HepG2 (cell line): ENCODE measurements around the gene ZNF101. TPM values are rescaled to one million over a fixed set of nuclear protein-coding genes. Genes with fewer than 3 reads are reported as not detected.

Experiments
- ATAC-seq: fragments of 200-7000 bp; cut with Tn5 transposase; 3 replicates; pipeline ENCODE4 v1.9.1; 2020; ENCODE audit warnings: mild to moderate bottlenecking, moderate library complexity
- BruUV-seq: library from RNA; stranded (reverse); fragments of 400-500 nt; replicated peaks from 2 replicates; lab custom pipeline; 2021; lab: Mats Ljungman, UMichigan
- CTCF ChIA-PET: fragments of 300-600 bp; formaldehyde crosslinking; extraction: SDS; loops from one replicate; lab custom pipeline; 2021; ENCODE audit warnings: low total read pairs, inconsistent platforms, low intra/inter-chr PET ratio; lab: Yijun Ruan, JAX
- POLR2A ChIA-PET: fragments of 350-600 bp; sonication (Branson Sonifier 250); formaldehyde crosslinking; loops from one replicate; lab custom pipeline; 2020; ENCODE audit warnings: antibody characterized with exemption, inconsistent platforms; lab: Yijun Ruan, JAX
- DNase-seq: peaks from one replicate; pipeline ENCODE4 v3.0.0-alpha.2; 2015; ENCODE audit warnings: low spot score
- FAIRE-seq: peaks from 3 replicates; lab custom pipeline; 2011; peaks lifted over from hg19 to GRCh38; lab: Jason Lieb, UNC
- H2AFZ ChIP-seq: one replicate; pipeline ENCODE4 v1.6.1; 2011; ENCODE audit warnings: low read length, inconsistent platforms
- H3K27ac ChIP-seq: fragments of 300-600 bp; 3 replicates; pipeline ENCODE4 v1.8.0; 2011; ENCODE audit warnings: mixed run types, mild to moderate bottlenecking, mixed read lengths, low read length, inconsistent platforms; ENCODE audit not compliant: insufficient read depth; ENCODE audit errors: extremely low read length
- H3K27me3 ChIP-seq, 2 experiments: fragments of 200-600 bp in 1 of 2; 2 replicates in 1 of 2; 3 replicates in 1 of 2; pipeline versions ENCODE4 v1.6.0 to v1.8.0; 2011; ENCODE audit warnings: low read length in 2 of 2, mild to moderate bottlenecking in 2 of 2, moderate library complexity in 2 of 2, inconsistent platforms in 1 of 2; ENCODE audit not compliant: insufficient read depth in 2 of 2, control insufficient read depth in 1 of 2
- H3K36me3 ChIP-seq, 2 experiments: fragments of 200-600 bp in 1 of 2; replicated peaks in 1 of 2; 2 replicates in 1 of 2; 3 replicates in 1 of 2; pipeline versions ENCODE4 v1.5.1 to v1.8.0; 2011; ENCODE audit warnings: low read length in 2 of 2, inconsistent platforms in 1 of 2; ENCODE audit not compliant: insufficient read depth in 2 of 2, control insufficient read depth in 1 of 2
- H3K4me1 ChIP-seq: 2 replicates; pipeline ENCODE4 v1.5.1; 2012; ENCODE audit warnings: low read length, inconsistent platforms; ENCODE audit not compliant: insufficient read depth
- H3K4me2 ChIP-seq: 2 replicates; pipeline ENCODE4 v1.6.0; 2011; ENCODE audit warnings: low read depth, low read length, inconsistent platforms
- H3K4me3 ChIP-seq, 3 experiments: fragments of 200-600 bp in 1 of 3; sonication (generic), shearing (Covaris generic) in 1 of 3; replicated peaks in 1 of 3; 2 replicates each; pipeline ENCODE4 v1.5.1; 2011 to 2016; ENCODE audit warnings: low read length in 3 of 3, inconsistent platforms in 2 of 3, low read depth in 2 of 3, mild to moderate bottlenecking in 2 of 3, control low read depth in 1 of 3, mixed read lengths in 1 of 3; ENCODE audit not compliant: insufficient read depth in 1 of 3
- H3K79me2 ChIP-seq: one replicate; pipeline ENCODE4 v1.6.1; 2011; ENCODE audit warnings: low read length, inconsistent platforms; ENCODE audit not compliant: insufficient read depth
- H3K9ac ChIP-seq: 2 replicates; pipeline ENCODE4 v1.6.0; 2011; ENCODE audit warnings: mild to moderate bottlenecking, low read depth, low read length, inconsistent platforms; ENCODE audit not compliant: insufficient read depth
- H3K9me3 ChIP-seq: 2 replicates; pipeline ENCODE4 v1.5.1; 2012; ENCODE audit warnings: mild to moderate bottlenecking, low read length
- H4K20me1 ChIP-seq: 2 replicates; pipeline ENCODE4 v1.6.0; 2011; ENCODE audit warnings: inconsistent platforms, mild to moderate bottlenecking, low read length, moderate library complexity; ENCODE audit not compliant: insufficient read depth
- ATRX ChIP-seq: sonication (generic); formaldehyde crosslinking; IDR thresholded peaks from 2 replicates; pipeline ENCODE4 v1.4.0; 2020; ENCODE audit warnings: missing genetic modification reagents, borderline replicate concordance
- DZIP1 ChIP-seq: sonication (generic); formaldehyde crosslinking; IDR thresholded peaks from 2 replicates; pipeline ENCODE4 v1.5.0; 2020; ENCODE audit warnings: mild to moderate bottlenecking, missing genetic modification reagents
- KLF11 ChIP-seq: IDR thresholded peaks from 2 replicates; pipeline ENCODE4 v1.6.1; 2016; ENCODE audit warnings: missing compliant biosample characterization
- NFYB ChIP-seq: sonication (generic); formaldehyde crosslinking; IDR thresholded peaks from 2 replicates; pipeline ENCODE4 v1.4.0; 2020; ENCODE audit warnings: missing genetic modification reagents
- PHF20 ChIP-seq: sonication (generic); formaldehyde crosslinking; IDR thresholded peaks from 2 replicates; pipeline ENCODE4 v1.5.0; 2020; ENCODE audit warnings: mild to moderate bottlenecking, missing genetic modification reagents
- RORA ChIP-seq: sonication (generic); formaldehyde crosslinking; IDR thresholded peaks from 2 replicates; pipeline ENCODE4 v1.5.0; 2020; ENCODE audit warnings: mild to moderate bottlenecking, missing genetic modification reagents, moderate library complexity
- RXRA ChIP-seq: sonication (generic); formaldehyde crosslinking; IDR thresholded peaks from 2 replicates; pipeline ENCODE4 v1.5.1; 2020; ENCODE audit warnings: missing genetic modification reagents
- TAF1 ChIP-seq: sonication (generic); formaldehyde crosslinking; IDR thresholded peaks from 2 replicates; pipeline ENCODE4 v1.4.0; 2020; ENCODE audit warnings: missing genetic modification reagents
- ZNF431 ChIP-seq: sonication (generic); formaldehyde crosslinking; IDR thresholded peaks from 2 replicates; pipeline ENCODE4 v1.9.0; 2022; ENCODE audit warnings: missing genetic modification reagents, low read depth, mild to moderate bottlenecking, borderline replicate concordance
- whole genome bisulfite sequencing: methylation state at CpG from one replicate; pipeline ENCODE4 v1.1.6; 2017; ENCODE audit warnings: low lambda C conversion rate; 5-methylcytosine and 5-hydroxymethylcytosine counted together
- in situ Hi-C: cut with HindIII; loops from 2 replicates; pipeline ENCODE4 v1.10.0; 2017; ENCODE audit warnings: low pct_unique_long_range_greater_than_20kb; ENCODE audit not compliant: extremely low pct_ligation_motif_present
- intact Hi-C: fragments of 100-400 bp; cut with micrococcal nuclease; formaldehyde crosslinking; loops from one replicate; pipeline ENCODE4 v1.10.0; 2022; ENCODE audit not compliant: unreplicated experiment
- polyA plus RNA-seq, 8 experiments: library from polyadenylated mRNA; depleted of rRNA in 3 of 8; stranded (reverse) in 7 of 8; unstranded in 1 of 8; fragments of >200 nt; fragmentation: Illumina TruSeq in 4 of 8; extraction: Trizol in 4 of 8; gene quantifications; 2 replicates each; pipeline versions ENCODE4 v1.2.1 to v1.2.3, GENCODE V29; 2011 to 2016; ENCODE audit warnings: low read depth in 4 of 8, missing spikeins in 1 of 8, mixed read lengths in 1 of 8; ENCODE audit not compliant: insufficient read depth in 1 of 8
- total RNA-seq, 5 experiments: library from RNA; depleted of rRNA; stranded (reverse); fragments of >200 nt; fragmentation: Illumina TruSeq; extraction: Trizol; gene quantifications; 2 replicates each; pipeline ENCODE4 v1.2.3, GENCODE V29; 2016; ENCODE audit warnings: low read depth in 1 of 5
- TF ChIP-seq, protein P1 (sequence below): IDR thresholded peaks from 2 replicates; pipeline ENCODE4 v1.6.1; 2016; ENCODE audit warnings: low read depth, control low read depth

The ZNF101 gene
- total and polyA plus RNA-seq, 2 of the 13 experiments (the other 11 are each of a cell fraction or from before 2014, with no cell fraction given), result 12.9 to 28.9 TPM

DNA sequence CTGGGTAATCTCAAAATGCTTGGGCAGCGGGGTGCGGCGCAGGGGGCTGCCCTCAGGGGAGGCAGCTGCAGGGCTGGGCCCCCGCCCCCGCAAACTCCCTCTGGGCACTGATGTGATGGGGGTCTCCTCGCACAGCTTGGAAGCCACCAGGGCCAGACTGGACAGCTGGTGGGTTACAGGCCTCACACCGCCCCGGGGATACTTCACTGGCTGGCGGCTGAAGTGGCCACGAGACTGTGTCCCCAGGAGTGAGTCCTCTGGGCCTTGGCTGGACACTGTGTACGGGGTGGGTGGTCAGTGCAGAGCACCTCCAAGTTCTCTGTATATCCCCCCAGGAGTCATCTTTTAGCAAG, 38.6 kb upstream of the ZNF101 start:
- CTCF ChIA-PET, result no interaction called here
- DNase-seq (no peak), FAIRE-seq (no peak), ATAC-seq (no peak)
- 80% methylated on average over 1 of the region's 11 CpGs for WGBS
- BruUV-seq, result no TSS peak
- Histone ChIP-seq H3K9me3 (no peaks in the 10 kb centered on the region), H3K36me3 (no peaks in the 10 kb centered on the region), H4K20me1 (no peaks in the 10 kb centered on the region), H3K9ac (no peak overlapping the region), H2AFZ (no peak overlapping the region), H3K4me1 (no peaks in the 10 kb centered on the region), H3K27ac (no peak overlapping the region), H3K79me2 (no peaks in the 10 kb centered on the region), H3K4me3 (no peak overlapping the region), H3K4me2 (no peak overlapping the region), H3K27me3 (no peaks in the 10 kb centered on the region)
- TF ChIP-seq RXRA, result no peak
- no peak for TF ChIP-seq RORA (CRISPR knock-in tag)
- no peak for TF ChIP-seq PHF20
- TF ChIP-seq NFYB (CRISPR knock-in tag), result no peak
- TF ChIP-seq ZNF431 (CRISPR knock-in tag), result no peak
- TF ChIP-seq ATRX, result no peak
- no peak for TF ChIP-seq KLF11 (CRISPR knock-in tag)
- TF ChIP-seq, protein P1, sequence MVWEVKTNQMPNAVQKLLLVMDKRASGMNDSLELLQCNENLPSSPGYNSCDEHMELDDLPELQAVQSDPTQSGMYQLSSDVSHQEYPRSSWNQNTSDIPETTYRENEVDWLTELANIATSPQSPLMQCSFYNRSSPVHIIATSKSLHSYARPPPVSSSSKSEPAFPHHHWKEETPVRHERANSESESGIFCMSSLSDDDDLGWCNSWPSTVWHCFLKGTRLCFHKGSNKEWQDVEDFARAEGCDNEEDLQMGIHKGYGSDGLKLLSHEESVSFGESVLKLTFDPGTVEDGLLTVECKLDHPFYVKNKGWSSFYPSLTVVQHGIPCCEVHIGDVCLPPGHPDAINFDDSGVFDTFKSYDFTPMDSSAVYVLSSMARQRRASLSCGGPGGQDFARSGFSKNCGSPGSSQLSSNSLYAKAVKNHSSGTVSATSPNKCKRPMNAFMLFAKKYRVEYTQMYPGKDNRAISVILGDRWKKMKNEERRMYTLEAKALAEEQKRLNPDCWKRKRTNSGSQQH (CRISPR knock-in tag), result no peak
- TF ChIP-seq TAF1 (CRISPR knock-in tag), result no peak
- POLR2A ChIA-PET, result no interaction called here
- in situ Hi-C loops, result no loop called here
- intact Hi-C loops, result no loop called here

GRCh38 chr19:19630426-19630825, 38.2 kb upstream of the ZNF101 start:
- FAIRE-seq, result no peak

More at GRCh38 chr19:19630426-19630825, 38.2 kb upstream of the ZNF101 start:
- ChIA-PET CTCF (no interaction called here), POLR2A (no interaction called here)
- no peaks in the 10 kb centered on the region for H3K4me1 ChIP-seq
- 90% methylated on average over 2 of the region's 2 CpGs for WGBS
- no peak for ATAC-seq
- H3K9ac ChIP-seq, result no peak overlapping the region
- no peaks in the 10 kb centered on the region for H3K27me3 ChIP-seq
- H3K27ac ChIP-seq, result no peak overlapping the region
- no peak overlapping the region for H2AFZ ChIP-seq
- no peak overlapping the region for H3K4me3 ChIP-seq
- in situ Hi-C loops (no loop called here), intact Hi-C loops (no loop called here)
- no peak for DNase-seq
- no peaks in the 10 kb centered on the region for H4K20me1 ChIP-seq
- H3K9me3 ChIP-seq, result no peaks in the 10 kb centered on the region
- H3K4me2 ChIP-seq, result no peak overlapping the region
- TF ChIP-seq DZIP1 (CRISPR knock-in tag), result no peak
- H3K36me3 ChIP-seq, result no peaks in the 10 kb centered on the region
- no TSS peak for BruUV-seq
- no peaks in the 10 kb centered on the region for H3K79me2 ChIP-seq
